Fibroblast of pulmonary artery (primary cell): ENCODE data around the gene USP21.

Source experiments
- DNase-seq: peaks from one replicate; pipeline ENCODE4 v3.0.0-alpha.2; 2010; ENCODE audit warnings: low read depth
- H3K4me3 ChIP-seq: replicated peaks from 2 replicates; pipeline ENCODE4 v1.5.1; 2011; ENCODE audit warnings: low read depth, mild to moderate bottlenecking, control low read depth, low read length, moderate library complexity
- TF ChIP-seq, protein P1 (sequence below): IDR thresholded peaks from 2 replicates; pipeline ENCODE4 v1.5.1; 2011; ENCODE audit warnings: mild to moderate bottlenecking, control low read depth, low read length, inconsistent platforms; ENCODE audit errors: missing control alignments

USP21 gene

DNA sequence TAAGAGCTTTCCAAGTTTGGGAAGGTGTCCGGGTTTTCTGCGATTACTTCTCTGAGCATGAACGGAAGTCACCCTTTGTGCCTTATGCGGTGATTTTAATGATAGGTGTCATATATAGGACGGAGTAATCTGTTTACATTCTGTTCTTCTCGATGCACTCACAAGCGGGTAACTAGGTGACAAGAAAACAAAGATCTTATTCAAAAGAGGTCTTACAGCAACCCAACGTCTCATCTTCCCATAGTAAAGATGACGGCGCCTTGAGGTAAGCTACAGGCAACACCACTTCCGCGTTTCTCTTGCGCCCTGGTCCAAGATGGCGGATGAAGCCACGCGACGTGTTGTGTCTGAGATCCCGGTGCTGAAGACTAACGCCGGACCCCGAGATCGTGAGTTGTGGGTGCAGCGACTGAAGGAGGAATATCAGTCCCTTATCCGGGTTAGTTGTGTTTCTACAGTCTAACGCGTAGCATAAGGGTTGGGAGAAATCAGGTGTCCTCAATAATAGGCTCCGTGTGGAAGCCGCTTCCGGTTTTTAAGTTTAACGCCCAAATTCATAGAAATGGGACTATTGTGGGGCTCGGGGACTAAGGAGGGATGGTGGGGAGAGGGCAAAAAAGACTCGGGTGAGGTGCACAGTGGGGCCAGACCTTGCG is 5.5 kb upstream of the USP21 start, which contains the start of gene UFC1:
TSS of gene UFC1 (plus strand) at position 297 of the 656 bp plus-strand sequence. CDS start at position 317, 20 bp downstream.
- peak; percentile 94 for DNase-seq
- TF ChIP-seq, protein P1, sequence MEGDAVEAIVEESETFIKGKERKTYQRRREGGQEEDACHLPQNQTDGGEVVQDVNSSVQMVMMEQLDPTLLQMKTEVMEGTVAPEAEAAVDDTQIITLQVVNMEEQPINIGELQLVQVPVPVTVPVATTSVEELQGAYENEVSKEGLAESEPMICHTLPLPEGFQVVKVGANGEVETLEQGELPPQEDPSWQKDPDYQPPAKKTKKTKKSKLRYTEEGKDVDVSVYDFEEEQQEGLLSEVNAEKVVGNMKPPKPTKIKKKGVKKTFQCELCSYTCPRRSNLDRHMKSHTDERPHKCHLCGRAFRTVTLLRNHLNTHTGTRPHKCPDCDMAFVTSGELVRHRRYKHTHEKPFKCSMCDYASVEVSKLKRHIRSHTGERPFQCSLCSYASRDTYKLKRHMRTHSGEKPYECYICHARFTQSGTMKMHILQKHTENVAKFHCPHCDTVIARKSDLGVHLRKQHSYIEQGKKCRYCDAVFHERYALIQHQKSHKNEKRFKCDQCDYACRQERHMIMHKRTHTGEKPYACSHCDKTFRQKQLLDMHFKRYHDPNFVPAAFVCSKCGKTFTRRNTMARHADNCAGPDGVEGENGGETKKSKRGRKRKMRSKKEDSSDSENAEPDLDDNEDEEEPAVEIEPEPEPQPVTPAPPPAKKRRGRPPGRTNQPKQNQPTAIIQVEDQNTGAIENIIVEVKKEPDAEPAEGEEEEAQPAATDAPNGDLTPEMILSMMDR: no peak
- H3K4me3 ChIP-seq: peak within 1 kb of the TSS; percentile 99

- DNase-seq: no peak
- TF ChIP-seq, protein P1: no peak
- no peak overlapping the region for H3K4me3 ChIP-seq
These were observed 1.4 kb upstream of the USP21 start for GRCh38 chr1:161157867-161158266.

DNA sequence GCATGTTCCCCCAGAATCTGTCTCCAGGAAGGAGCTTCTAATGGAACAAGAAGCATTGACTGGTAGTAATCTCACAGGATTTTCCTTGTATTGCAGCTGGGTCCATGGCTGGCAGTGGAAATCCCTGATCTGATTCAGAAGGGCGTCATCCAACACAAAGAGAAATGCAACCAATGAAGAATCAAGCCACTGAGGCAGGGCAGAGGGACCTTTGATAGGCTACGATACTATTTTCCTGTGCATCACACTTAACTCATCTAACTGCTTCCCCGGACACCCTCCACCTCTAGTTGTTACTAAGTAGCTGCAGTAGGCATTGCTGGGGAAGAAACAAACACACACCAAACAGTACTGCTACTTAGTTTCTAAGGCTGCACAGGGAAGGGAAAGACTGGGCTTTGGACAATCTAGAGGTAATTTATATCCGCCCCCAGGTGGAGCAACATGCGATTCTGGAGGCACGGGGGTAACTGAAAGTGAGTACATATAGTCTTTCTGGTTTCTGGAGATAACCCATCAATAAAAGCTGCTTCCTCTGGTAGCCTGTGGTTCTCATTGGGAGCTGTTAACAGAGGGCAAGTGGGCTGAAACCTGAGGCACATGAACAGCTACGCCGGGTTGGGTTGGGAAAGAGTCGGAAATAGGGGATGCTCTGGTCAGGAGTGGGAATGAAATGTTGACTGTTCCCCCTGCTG is 837 bp upstream of the USP21 start:
- TF ChIP-seq, protein P1: no peak
- DNase-seq: no peak
- H3K4me3 ChIP-seq: peak overlapping the region; percentile 73

DNA sequence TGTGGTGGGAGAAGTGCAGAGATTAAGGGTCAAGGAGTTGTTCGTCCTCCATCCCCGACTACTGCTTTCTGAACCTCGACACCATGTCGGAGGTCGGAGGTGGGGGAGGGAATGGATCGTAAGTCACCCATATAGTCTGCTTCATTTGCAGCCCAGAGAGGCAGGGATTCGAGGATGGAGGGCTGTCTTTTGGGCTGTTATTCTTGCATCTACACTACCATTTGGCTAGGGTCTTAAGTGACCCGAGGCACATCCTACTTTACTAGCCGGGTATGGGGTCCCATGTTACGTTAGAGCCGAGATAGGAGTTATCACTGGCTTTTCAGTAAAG is 578 bp downstream of the USP21 start:
- TF ChIP-seq, protein P1: no peak
- DNase-seq: no peak

GRCh38 chr1:161160671-161161145 is 1.4 kb downstream of the USP21 start:
- TF ChIP-seq, protein P1: no peak
- no peak overlapping the region for H3K4me3 ChIP-seq
- DNase-seq: no peak

More for the DNA sequence above, 578 bp downstream of the USP21 start:
- H3K4me3 ChIP-seq: peak overlapping the region; percentile 73

DNA sequence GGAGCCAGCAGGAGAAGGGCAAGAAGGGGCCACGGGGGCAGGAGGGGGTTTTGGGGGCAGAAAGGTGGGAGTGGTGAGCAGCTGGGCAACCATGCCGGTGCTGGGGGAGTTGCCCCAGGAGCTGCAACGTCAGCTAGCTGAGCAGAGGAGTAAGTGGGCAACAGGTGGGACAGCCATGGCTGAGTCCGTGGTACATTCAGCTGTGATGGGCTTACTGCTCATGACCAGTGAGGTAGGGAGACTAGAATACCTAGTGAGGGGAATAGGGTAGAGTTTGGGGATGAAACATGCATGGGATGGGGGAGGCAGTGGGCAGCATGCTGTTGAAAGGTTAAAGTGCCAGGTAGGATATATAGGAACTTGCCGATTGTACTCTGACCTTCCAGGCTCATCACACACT is 2.4 kb downstream of the USP21 start:
- TF ChIP-seq, protein P1: no peak
- no peak for DNase-seq

More for the DNA sequence above, 2.4 kb downstream of the USP21 start:
- no peak overlapping the region for H3K4me3 ChIP-seq
